ENCODE data around the gene PTPN21.

- TF ChIP-seq POLR2AphosphoS5 (IDR thresholded peaks at IDR 0.05), result no peak
- no peak for TF ChIP-seq CTCF (IDR thresholded peaks at IDR 0.05)
- TF ChIP-seq POLR2A (IDR thresholded peaks at IDR 0.05; ENCODE audit: low read depth), result no peak
- TF ChIP-seq EP300 (IDR thresholded peaks at IDR 0.05), result no peak
Measured at GRCh38 chr14:88515499-88516221, 39.1 kb downstream of the PTPN21 start.

Measured in esophagus muscularis mucosa (tissue), 4 donors.